Bone marrow (tissue), 2 donors: ENCODE results near the gene GH1.
"Not testable (repeated sequence)": the region's sequence is repeated elsewhere in the genome, so short reads cannot be mapped to it uniquely, and the experiment has no call there.

Source experiments
- DNase-seq, 2 donors: peaks; one replicate each; lab custom pipeline; 2025; lab: John Stamatoyannopoulos, UW

Gene GH1

DNA sequence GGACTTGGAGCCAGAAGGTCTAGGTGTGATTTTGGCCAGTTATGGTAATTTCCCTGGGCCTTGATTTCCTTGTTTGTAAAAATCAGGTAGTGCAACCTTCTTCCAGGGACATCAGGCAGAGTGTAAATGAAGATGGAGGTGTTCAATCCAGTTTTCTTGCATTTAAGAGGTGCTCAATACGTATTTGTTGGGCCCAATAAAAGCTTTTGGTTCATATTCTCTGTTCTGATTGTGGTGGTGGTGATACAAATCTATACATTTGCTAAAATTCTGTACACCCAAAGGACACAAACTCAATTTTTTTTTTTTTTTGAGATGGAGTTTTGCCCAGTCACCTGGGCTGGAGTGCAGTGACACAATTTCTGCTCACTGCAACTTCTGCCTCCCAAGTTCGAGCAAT, 7.5 kb upstream of the GH1 start:
- DNase-seq = no peak

DNA sequence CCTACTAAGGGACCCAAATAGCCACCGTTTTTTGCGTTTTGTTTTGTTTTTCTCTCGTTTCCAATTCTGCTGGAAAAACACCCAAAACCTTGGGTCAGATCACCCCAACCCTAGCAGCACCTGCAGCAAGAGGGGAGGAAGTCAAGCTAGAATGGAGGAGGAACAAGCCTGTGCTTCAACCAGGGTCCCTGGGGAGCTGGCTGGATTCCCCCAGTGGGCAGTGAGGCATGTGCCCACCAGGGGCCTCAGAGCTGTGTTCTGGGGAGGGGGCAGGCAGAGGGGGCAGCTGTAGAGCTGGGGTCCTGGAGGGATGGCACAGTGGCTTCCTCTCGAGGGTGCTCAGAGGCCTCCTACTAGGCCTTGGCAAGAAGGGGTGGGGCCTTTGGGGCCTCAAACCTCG, 7.0 kb upstream of the GH1 start:
- no peak for DNase-seq

DNA sequence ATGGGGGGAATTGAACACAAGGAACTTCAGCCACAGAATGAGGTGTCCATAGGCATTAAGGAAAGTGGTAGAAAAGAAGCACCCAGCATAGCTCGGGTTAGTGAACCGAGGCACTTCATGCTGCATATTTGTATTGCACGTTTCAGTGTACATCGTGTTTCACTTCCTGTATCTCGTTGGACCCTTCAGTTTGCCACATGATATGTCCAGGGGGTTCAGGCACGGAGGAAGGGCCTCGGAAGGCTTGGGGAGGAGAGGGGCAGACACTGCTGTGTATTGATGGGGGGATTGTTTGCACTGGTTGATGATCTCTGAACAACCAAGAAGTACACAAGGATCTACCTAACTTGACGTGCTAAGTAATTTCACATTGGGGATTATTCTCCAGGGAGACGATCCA, 3.8 kb upstream of the GH1 start:
- DNase-seq = not testable (repeated sequence)

DNA sequence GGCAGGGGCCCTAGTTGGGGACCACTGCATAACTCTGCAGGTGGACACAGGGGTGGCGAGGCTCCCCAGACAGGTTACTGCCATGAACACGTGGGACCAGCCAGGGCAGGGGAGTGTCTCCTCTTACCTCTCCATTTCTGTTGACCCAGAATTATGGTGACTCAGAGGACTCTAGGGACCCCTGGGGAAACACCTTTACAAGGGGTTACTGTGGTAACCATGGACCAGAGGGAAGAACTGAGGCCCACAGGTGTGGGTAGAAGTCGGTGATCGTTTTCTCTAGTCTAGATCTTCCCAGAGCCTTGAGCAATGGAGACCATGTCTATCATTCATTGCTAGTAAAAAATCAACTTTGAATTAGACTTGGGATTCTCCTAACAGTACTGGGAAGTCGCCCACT, 2.1 kb upstream of the GH1 start:
- DNase-seq = not testable (repeated sequence)

DNA sequence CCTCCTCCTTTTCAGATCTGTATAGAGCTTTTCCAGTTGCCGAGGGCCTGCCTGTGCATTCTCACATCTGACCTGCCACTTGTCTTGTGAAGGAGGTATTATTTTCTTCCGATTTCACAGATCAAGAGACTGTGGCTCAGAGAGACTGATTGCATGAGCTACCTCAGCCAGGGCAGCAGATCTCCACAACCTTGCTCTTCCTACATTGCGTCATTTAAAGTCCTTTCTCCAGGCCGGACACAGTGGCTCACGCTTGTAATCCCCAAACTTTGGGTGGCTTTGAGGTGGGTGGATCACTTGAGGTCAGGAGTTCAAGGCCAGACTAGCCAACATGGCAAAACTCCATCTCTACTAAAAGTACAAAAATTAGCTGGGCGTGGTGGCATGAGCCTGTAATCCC, 1.4 kb upstream of the GH1 start:
- not testable (repeated sequence) for DNase-seq

DNA sequence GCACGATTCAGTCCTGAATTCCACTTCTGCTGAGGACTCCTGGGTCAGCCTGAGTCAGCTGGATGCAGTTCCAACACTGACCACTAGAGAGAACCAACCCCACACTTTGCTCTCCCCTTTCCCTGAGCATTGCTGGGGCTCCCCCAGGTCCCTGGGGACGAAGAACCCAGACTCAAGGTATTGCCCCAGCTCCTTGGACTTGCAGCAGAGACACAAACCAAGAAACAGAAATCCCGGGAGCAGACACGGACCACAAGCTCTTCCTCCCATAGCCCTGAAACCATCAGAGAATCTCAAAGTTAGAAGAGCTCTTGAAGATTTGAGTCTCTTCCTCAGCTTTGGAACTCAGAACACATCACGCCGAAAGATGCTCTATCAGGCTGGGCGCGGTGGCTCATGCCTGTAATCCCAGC, 678 bp upstream of the GH1 start:
- DNase-seq = peak; percentile 29 to 72

DNA sequence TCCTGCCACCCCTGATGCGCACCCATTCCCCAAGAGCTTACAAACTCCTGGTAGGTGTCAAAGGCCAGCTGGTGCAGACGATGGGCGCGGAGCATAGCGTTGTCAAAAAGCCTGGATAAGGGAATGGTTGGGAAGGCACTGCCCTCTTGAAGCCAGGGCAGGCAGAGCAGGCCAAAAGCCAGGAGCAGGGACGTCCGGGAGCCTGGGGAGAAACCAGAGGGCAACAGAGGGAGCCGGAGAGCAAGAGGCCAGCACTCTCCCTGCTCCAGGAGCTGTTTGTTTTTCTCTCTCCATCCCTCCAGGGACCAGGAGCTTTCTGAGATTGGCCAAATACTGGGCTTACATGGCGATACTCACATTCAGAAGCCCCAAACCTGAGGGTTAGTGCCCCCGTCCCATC, 334 bp downstream of the GH1 start:
- DNase-seq = no peak

DNA sequence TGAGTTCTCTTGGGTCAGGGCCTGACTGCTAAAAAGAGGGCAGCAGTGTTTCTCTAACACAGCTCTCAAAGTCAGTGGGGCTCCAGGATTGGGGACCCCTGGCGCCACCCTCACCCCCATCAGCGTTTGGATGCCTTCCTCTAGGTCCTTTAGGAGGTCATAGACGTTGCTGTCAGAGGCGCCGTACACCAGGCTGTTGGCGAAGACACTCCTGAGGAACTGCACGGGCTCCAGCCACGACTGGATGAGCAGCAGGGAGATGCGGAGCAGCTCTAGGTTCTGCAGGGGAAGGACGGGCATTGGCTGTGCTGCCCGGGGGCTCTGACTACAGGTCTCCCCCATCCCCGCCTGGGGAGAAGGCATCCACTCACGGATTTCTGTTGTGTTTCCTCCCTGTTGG, 993 bp downstream of the GH1 start:
- DNase-seq = no peak

DNA sequence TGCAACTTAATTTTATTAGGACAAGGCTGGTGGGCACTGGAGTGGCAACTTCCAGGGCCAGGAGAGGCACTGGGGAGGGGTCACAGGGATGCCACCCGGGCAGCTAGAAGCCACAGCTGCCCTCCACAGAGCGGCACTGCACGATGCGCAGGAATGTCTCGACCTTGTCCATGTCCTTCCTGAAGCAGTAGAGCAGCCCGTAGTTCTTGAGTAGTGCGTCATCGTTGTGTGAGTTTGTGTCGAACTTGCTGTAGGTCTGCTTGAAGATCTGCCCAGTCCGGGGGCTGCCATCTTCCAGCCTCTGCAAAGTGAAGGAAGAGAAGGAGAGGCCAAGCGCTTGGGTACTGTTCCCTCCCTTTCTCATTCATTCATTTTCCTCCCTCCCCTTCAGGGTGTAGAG, 1.4 kb downstream of the GH1 start:
- DNase-seq = not testable (repeated sequence)

DNA sequence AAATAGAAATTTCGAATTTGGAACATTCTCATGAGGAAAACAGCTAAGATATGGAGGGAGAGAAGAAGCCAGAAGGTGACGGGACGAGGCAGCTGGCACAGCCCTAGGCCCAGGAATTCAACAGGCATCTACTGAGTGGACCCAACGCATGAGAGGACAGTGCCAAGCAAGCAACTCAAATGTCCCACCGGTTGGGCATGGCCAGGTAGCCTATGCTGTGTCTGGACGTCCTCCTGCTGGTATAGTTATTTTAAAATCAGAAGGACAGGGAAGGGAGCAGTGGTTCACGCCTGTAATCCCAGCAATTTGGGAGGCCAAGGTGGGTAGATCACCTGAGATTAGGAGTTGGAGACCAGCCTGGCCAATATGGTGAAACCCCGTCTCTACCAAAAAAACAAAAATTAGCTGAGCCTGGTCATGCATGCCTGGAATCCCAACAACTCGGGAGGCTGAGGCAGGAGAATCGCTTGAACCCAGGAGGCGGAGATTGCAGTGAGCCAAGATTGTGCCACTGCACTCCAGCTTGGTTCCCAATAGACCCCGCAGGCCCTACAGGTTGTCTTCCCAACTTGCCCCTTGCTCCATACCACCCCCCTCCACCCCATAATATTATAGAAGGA, 2.0 kb downstream of the GH1 start:
- DNase-seq = no peak

DNA sequence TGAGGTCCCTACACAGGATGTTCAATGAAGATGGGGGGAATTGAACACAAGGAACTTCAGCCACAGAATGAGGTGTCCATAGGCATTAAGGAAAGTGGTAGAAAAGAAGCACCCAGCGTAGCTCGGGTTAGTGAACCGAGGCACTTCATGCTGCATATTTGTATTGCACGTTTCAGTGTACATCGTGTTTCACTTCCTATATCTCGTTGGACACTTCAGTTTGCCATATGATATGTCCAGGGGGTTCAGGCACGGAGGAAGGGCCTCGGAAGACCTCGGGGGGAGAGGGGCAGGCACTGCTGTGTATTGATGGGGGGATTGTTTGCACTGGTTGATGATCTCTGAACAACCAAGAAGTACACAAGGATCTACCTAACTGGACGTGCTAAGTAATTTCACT, 2.9 kb downstream of the GH1 start:
- DNase-seq = not testable (repeated sequence)

DNA sequence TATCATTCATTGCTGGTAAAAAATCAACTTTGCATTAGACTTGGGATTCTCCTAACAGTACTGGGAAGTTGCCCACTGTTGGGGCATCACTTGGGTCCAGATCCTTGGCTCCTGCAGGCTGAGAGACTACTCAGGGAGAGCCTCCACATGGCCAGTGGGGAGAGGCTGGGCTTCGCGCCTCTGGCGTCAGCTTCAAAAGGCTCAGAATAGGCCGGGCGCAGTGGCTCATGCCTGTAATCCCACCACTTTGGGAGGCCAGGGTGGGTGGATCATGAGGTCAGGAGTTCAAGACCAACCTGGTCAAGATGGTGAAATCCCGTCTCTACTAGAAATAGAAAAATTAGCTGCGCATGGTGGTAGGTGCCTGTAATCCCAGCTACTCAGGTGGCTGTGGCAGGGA, 4.2 kb downstream of the GH1 start:
- no peak for DNase-seq

DNA sequence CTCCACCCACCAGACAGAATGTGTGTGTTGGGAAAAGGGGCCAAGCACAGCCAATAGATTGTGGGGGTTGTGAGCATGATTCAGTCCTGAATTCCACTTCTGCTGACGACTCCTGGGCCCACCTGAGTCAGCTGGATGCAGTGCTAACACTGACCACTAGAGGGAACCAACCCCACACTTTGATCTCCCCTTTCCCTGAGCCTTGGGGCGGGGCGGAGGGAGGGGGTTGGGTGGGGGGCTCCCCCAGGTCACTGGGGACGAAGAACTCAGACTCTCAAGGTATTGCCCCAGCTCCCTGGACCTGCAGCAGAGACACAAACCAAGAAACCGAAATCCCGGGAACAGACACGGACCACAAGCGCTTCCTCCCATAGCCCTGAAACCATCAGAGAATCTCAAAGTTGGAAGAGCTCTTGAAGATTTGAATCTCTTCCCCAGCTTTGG, 7.0 kb downstream of the GH1 start:
- peak; percentile 9 to 12 for DNase-seq

DNA sequence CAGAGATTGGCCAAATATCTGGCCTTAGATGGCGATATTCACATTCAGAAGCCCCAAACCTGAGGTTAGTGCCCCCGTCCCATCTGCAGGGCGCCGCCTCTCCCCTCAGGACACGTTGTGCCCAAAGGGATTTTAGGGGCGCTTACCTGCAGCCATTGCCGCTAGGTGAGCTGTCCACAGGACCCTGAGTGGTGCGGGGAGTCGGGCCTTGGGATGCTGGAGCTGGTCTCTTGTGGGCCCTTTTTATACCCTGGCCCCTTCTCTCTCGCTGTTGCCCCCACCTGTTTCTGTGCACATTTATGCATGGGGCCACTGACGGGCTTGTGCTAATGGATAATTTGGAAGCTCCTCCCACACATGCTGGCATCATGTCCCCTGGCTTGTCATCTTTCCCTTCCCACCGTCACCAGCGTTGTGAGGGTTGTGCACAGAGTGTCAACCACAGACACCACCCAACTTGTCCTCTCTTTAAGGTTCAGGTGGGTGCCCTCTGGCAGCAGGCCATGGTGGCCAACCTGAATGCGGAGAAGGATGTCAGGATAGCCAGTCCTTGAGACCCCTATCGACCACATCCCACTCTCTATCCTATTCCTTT, 7.5 kb downstream of the GH1 start, which contains the start of gene CSHL1:
TSS of gene CSHL1 (minus strand) at position 218 of the 595 bp plus-strand sequence. CDS start at position 156, 62 bp downstream.
- DNase-seq = no peak

DNA sequence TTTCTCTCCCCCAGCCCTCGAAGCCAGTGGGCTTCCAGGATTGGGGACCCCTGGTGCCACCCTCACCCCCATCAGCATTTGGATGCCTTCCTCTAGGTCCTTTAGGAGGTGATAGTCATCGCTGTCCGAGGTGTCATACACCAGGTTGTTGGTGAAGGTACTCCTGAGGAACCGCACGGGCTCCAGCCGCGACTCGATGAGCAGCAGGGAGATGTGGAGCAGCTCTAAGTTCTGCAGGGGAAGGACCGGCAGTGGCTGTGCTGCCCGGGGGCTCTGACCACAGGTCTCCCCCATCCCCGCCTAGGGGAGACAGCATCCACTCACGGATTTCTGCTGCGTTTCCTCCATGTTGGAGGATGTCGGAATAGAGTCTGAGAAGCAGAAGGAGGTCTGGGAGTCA, 8.5 kb downstream of the GH1 start:
- no peak for DNase-seq

DNA sequence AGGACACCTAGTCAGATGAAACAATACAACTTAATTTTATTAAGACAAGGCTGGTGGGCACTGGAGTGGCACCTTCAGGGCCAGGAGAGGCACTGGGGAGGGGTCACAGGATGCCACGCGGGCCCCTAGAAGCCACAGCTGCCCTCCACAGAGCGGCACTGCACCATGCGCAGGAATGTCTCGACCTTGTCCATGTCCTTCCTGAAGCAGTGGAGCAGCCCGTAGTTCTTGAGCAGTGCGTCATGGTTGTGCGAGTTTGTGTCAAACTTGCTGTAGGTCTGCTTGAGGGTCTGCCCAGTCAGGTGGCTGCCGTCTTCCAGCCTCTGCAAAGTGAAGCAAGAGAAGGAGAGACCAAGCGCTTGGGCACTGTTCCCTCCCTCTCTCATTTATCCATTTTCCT, 9.1 kb downstream of the GH1 start:
- DNase-seq = not testable (repeated sequence)

DNA sequence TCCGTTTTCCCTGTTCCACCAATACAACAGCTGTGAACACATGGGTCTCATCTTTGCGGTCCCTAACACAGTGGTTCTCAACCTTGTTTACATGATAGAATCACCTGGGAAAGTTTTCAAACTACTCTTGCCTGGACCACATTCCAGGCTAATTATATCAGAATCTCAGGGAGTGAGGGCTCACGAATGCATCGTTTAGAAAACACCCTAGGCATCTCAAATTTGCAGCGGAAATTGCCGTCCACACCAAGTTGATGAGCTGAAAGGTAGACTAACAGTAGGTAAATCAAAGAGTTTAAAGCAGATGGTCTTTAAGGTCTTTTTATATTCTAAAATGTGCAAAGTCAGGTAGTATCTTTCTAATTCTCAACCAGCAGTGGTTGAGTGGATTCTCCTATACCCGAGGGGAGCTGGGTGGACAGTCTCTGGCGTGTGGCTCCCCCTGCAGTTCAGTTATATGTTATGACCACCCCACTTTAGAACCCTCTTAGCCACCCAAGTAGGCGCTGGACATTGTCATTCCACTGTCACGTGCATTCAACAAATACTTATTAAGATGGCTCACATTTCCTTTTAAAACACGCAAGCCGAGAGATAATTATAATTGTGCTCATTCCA, 11.4 kb downstream of the GH1 start:
- DNase-seq = peak in 1 of 2 donors; percentile 34

DNA sequence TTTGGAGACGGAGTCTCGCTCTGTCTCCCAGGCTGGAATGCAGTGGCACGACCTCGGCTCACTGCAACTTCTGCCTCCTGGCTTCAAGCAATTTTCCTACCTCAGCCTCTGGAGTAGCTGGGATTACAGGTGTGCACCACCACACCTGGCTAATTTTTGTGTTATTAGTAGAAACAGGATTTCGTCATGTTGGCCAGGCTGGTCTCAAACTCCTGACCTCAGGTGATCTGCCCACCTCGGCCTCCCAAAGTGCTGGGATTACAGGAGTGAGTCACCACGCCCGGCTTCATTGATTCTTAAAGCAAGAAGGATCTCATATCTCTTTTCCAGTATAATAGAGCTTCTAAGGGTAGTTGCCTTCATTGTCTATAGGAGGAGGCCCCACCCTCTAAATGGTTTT, 13.8 kb downstream of the GH1 start:
- not testable (repeated sequence) for DNase-seq

DNA sequence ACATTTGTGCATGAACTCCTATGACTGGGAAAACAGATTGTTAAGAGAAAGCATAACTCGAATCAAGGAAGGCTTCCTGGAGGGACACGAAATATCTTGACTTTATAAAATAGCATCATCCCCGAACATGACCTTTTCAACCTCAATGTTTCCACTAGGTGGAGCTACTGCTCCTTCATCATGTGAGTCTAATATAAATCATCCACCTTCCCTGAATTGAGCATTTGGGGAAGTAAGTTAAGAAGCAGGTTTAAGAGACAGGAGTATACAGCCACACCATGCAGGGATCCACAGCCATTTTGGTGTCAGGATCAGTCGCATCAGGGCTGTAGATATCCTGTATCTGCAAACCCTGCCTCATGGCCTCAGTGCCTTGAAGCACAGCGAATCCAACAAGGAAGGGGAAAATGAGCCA, 14.8 kb downstream of the GH1 start:
- peak in 1 of 2 donors; percentile 6 for DNase-seq

DNA sequence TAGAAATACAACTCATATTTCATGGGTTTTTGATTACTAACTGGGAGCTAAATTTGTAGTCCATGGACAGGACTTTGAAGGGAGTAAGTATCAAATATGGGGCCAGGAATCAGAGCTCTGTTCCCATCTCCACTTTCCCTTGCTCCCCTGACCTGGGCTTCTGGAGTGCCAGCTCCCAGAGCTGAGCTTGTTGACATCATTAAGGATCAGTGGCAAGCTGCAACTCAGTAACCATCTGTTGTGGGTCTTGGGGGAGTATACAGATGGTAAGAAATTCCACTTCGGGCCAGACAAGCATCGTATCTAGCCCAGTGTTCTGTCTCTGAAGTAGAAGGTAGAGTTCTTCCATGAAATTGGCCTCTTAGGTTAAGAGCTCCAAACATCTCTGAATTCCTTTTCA, 16.7 kb downstream of the GH1 start:
- DNase-seq = not testable (repeated sequence)

DNA sequence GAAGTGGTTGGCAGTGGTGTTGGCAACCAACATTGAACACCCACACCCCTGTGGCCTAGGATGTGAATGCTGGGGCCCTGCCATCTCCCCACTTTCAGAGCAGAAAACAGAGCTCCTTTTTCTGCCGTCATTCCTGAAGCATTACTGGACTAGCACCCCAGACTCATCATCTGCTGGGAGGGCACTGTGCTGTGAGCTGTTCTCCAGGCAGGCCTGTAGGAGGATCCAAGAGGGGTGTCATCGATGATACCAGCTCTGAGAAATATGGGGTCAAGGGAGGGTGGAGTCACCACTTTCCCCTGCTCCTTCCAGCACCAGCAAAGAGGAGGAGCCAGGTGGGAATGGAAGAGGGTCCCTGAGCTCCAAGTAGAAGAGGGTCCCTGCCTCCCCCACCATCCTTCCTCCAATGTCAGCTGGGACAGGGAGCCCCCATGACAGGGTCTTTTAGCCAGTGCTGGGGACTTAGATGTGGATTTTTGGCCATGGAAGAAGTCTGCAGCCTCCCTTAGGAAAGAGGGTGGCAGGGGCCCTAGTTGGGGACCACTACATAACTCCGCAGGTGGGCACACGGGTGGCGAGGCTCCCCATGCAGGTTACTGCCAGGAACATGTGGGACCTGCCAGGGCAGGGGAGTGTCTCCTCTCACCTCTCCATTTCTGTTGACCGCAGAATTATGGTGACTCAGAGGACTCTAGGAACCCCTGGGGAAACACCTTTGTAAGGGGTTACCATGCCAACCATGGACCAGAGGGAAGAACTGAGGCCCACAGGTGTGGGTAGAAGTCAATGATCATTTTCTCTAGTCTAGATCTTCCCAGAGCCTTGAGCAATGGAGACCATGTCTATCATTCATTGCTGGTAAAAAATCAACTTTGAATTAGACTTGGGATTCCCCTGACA, 19.5 kb downstream of the GH1 start:
- DNase-seq = not testable (repeated sequence)
